Activated CD4-positive, CD25-positive, alpha-beta regulatory T cell treated with anti-CD3 and anti-CD28 coated beads, Interleukin-2, amount 50 U/mL, for 72 hours (primary cell): ENCODE data around the gene TRIM44.

Experiments used
- DNase-seq: peaks from one replicate; pipeline ENCODE4 v3.0.0; 2021

TRIM44 gene

DNA sequence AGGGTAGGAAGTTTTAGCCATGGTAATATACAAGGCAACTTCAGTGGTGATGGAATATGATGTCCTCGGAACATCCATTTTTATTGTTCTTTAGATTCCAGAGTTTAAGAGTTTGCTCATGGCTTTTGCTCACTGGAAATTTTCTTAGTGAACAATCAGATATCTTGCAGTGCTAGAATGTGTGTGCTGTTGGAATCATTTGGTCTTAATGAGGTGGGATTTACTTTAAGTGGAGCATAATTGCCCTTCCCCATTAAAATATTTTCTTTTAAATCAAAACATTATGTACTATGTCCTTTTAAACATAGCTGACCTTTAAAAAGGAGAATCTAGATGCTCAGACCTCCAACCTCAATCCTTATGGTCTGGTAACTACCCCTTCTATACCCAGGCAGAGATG lies 204.0 kb downstream of the TRIM44 start:
- DNase-seq: no peak
